HG03108 (cell line): Measurements from ENCODE around the gene BTNL2.
"Not testable (repeated sequence)": the region's sequence is repeated elsewhere in the genome, so short reads cannot be mapped to it uniquely, and the experiment has no call there.

Source experiments
- ATAC-seq: cut with Tn5 transposase; IDR thresholded peaks from one replicate; pipeline ENCODE4 v1.9.1; 2021; ENCODE audit warnings: moderate library complexity; ENCODE audit not compliant: unreplicated experiment

Gene BTNL2

DNA sequence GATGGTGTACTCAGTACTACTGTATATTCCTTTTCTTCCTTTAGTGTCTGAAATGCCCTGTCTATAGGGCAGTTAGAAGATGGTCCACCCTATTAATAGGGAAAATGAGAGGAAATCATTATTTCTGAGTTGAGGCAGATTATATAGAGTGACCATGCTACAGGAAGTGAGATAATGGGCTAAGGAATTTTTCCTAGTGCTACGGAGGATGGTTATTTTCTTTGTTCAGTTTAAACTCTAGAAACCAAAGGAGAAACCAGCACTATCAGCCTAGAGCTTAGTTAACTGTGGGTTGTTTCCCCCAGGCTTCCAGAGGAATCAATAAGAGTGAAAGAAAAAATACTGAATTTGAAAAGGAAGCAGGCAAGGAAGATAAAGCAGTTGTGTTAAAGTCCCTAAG is 35.8 kb downstream of the BTNL2 start:
- no peak for ATAC-seq

DNA sequence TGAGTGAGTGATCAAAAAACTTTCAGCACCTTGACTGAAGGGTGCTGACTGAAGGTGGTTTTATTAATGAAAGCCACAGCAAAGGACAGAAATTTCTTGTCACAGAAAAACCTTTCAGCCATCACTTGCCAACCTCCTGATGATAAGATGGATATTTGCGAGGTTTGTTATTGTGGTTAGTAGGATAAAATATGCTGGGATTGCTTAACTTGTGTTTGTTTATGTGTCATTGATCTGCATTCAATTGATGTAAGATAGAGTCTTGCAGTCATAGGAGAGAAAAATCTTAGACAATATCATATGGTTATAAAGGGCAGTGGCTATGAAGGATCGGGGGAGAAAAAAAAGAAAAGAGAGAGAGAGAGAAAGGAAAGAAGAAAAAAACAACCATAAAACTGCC is 36.5 kb downstream of the BTNL2 start:
- ATAC-seq: no peak

DNA sequence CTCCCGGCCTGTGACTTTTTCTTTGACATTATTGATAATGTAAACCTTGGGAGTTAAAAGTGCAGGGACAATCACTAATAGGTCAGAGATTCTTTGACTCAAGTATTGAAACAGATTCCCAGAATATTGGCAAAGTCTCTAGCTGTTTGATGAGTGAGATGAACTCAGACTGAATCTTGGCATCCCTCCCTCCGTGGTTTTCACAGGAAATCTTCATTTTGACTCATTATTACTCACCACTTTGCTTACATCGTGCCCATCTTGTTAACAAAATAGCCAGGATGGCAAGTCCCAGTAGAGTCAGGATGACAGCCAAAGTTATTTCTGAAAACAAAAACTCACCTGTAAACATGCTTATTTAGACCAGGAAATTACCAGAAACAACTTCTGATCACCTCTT is 37.3 kb downstream of the BTNL2 start:
- ATAC-seq: no peak

DNA sequence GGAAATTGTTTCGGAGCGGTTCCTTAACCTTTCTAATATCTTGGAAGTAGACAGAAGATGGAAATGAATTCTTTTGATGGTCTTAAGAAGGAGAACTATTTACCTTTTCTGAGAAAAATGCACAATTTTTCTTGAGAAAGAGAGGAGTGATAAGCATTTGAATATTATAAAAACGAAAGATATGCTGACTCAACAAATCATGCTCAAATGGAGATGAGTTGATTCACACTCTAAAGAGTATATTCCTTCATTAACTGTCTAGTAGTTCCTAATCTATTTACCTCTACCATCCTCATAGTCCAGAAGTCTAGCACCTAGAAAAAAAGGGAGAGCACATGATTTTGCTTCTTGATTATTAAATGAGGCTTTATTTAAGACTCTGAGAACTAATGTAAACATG is 39.3 kb downstream of the BTNL2 start:
- ATAC-seq: no peak

DNA sequence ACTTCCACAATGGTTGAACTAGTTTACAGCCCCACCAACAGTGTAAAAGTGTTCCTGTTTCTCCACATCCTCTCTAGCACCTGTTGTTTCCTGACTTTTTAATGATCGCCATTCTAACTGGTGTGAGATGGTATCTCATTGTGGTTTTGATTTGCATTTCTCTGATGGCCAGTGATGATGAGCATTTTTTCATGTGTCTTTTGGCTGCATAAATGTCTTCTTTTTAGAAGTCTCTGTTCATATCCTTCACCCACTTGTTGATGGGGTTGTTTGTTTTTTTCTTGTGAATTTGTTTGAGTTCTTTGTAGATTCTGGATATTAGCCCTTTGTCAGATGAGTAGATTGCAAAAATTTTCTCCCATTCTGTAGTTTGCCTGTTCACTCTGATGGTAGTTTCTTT is 47.8 kb downstream of the BTNL2 start:
- not testable (repeated sequence) for ATAC-seq

DNA sequence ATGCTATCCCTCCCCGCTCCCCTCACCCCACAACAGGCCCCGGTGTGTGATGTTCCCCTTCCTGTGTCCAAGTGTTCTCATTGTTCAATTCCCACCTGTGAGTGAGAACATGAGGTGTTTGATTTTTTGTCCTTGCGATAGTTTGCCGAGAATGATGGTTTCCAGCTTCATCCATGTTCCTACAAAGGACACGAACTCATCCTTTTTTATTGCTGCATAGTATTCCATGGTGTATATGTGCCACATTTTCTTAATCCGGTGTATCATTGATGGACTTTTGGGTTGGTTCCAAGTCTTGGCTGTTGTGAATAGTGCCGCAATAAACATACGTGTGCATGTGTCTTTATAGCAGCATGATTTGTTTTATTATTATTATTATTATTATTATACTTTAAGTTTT is 48.4 kb downstream of the BTNL2 start:
- ATAC-seq: not testable (repeated sequence)

DNA sequence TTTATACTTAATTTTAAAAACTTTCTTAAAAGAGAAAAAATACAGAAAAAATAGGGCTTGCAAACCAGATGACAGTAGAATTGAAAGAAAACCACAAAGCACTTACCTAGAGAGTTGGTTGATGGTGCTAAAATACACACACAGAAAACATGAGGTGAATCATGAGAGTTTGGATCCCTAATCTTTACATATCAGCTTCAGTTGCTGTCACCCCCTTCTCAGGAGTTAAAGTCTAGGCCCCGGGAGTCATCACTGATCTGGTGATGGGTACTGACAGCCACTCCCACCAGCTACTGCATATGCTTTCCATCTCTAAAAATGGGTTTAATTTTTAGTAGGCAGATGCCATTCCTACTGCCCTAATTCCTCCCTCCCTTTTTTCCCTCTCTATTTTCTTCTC is 52.0 kb downstream of the BTNL2 start:
- ATAC-seq: no peak

DNA sequence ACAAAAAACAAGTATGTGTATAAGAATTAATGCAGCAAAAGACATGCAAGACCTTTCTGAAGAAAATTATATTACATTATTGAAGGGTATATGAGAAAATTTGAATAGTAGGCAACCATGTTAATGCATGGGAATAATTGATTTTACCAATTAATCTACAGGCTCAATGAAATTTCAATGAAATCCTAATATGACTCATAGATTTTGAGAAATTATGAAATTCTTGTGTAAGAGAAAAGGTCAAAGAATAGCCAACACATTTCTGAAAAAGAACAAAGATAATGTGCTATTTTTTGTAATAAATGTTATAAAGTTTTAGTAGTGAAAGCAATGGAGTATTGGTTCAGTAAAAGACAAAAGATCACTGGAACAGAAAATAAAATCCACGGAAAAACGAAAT is 53.6 kb downstream of the BTNL2 start:
- ATAC-seq: no peak
